KOPT-K1 (cell line): ENCODE data around the gene SMARCC1.
"Not testable (repeated sequence)": the region's sequence is repeated elsewhere in the genome, so short reads cannot be mapped to it uniquely, and the experiment has no call there.

Source experiments
- H3K27ac ChIP-seq: fragments of 200-600 bp; sonication (generic); 2 replicates; pipeline ENCODE4 v1.5.1; 2016; ENCODE audit warnings: antibody characterized with exemption, mild to moderate bottlenecking, low read depth, low read length; ENCODE audit not compliant: poor library complexity, severe bottlenecking
- H3K36me3 ChIP-seq: fragments of 200-600 bp; sonication (generic); 2 replicates; pipeline ENCODE4 v1.5.1; 2017; ENCODE audit warnings: antibody characterized with exemption, mild to moderate bottlenecking, low read length, moderate library complexity; ENCODE audit not compliant: insufficient read depth
- H3K9me3 ChIP-seq: fragments of 200-600 bp; sonication (generic); 2 replicates; pipeline ENCODE4 v1.5.1; 2017; ENCODE audit warnings: antibody characterized with exemption, low read length, mild to moderate bottlenecking; ENCODE audit not compliant: insufficient read depth, poor library complexity, severe bottlenecking

Gene SMARCC1

DNA sequence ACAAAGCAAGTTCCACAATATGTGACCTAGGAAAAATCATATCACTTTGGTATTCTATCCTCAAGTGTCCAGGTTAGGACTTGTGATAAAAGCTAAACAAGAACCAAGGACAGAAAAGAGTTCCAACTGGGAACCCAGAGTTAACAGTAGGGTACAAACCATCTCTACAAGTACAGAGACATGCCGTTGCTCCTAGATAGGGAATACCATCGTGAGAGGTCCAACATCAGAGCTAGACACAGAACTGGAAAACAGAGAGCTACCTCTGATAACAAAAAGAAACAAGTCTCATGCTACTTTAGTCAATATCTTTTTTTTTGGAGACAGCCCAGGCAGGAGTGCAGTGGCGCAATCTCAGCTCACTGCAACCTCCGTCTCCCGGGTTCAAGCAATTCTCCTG is 37.8 kb downstream of the SMARCC1 start:
- Histone ChIP-seq H3K27ac (no peak overlapping the region), H3K9me3 (no peaks in the 10 kb centered on the region), H3K36me3 (peaks cover 89% of the 10 kb centered on the region)

DNA sequence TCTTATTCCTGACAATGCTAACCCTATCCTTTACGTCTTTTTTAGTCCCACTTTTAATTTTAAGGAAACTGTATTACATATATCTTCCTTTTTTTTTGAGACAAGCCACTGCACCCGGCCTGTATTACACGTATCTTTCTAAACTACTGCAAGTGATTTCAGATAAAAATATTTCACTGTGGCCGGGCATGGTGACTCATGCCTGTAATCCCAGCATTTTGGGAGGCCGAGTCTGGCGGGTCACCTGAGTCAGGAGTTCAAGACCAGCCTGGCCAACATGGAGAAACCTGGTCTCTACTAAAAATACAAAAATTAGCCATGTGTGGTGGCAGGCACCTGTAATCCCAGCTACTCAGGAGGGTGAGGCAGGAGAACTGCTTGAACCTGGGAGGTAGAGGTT is 38.3 kb downstream of the SMARCC1 start:
- H3K36me3 ChIP-seq: peaks cover 94% of the 10 kb centered on the region
- H3K27ac ChIP-seq: not testable (repeated sequence)

DNA sequence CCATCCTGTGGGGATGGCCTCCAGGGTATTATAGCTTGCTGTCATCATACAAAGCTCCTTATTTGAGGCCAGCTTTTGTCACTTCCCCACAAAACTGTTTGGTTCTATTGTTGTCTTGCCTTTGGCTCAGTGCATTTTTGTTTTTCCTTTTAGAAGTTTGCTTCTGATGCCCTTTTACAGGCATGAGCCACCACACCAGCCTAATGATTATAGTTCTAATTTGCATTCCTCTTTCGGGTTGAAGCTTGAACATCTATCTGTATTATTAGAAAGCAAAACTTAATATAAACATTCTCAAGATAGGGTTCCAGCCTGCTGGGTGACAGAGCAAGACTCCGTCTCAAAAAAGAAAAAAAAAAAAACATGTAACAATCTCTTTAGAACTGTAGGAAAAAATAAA is 39.8 kb downstream of the SMARCC1 start:
- Histone ChIP-seq H3K36me3 (peaks cover 99% of the 10 kb centered on the region), H3K27ac (no peak overlapping the region), H3K9me3 (no peaks in the 10 kb centered on the region)

More for the DNA sequence above, 38.3 kb downstream of the SMARCC1 start:
- not testable (repeated sequence) for H3K9me3 ChIP-seq

DNA sequence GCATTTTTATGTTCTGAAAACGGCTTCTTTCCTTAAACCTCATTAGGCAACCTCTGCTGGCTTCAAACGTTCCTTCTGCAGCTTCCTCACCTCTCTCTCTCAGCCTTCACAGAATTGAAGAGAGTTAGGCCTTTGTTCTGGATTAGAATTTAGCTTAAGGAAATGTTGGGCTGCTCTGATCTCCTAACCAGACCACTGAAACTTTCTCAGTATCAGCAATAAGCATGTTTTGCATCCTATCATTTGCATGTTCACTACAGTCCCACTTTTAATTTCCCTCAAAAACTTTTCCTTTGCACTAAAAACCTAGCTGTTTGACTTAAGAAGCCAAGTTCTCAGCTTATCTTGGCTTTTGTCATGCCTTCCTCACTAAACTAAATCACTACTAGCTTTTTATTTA is 49.5 kb downstream of the SMARCC1 start:
- peaks cover 100% of the 10 kb centered on the region for H3K36me3 ChIP-seq
- H3K27ac ChIP-seq: no peak overlapping the region
- no peaks in the 10 kb centered on the region for H3K9me3 ChIP-seq

- Histone ChIP-seq H3K9me3 (no peaks in the 10 kb centered on the region), H3K36me3 (peaks cover 100% of the 10 kb centered on the region), H3K27ac (no peak overlapping the region)
Observed at GRCh38 chr3:47731061-47731460, 50.6 kb downstream of the SMARCC1 start.

DNA sequence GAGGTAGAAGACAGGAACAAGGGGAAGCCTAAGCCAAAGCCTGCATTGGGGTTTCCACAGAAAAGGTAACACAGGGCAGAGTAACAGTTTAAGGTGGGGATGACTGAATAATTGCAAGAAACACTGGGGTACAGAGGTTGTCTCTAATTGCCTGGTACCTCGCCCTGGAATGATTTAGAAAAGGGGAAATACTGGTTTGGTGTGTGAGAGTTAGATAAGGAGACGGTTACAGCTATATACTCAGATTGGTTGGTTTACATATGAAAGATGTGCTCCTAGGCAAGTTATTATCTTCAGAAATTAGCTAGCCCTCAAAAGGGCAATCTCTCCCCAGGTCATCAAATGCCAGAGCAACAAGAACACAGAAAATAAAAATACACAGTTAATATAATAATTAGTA is 58.8 kb downstream of the SMARCC1 start:
- H3K27ac ChIP-seq: no peak overlapping the region
- H3K36me3 ChIP-seq: peaks cover 93% of the 10 kb centered on the region
- no peaks in the 10 kb centered on the region for H3K9me3 ChIP-seq

DNA sequence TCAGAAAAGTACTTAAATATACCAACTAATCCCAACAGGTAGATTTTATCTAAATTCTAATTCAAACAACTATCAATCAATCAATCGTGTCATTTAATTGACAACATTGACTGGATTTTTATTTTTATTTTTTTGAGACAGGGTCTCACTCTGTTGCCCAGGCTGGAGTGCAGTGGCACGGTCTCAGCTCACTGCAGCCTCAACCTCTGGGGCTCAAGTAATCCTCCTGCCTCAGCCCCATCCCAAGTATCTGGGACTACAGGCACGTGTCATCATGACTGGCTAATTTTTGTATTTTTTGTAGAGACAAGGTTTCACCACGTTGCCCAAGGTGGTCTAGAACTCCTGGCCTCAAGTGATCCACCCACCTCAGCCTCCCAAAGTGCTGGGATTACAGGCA is 64.2 kb downstream of the SMARCC1 start:
- not testable (repeated sequence) for H3K9me3 ChIP-seq, H3K27ac ChIP-seq
- H3K36me3 ChIP-seq: peaks cover 96% of the 10 kb centered on the region

- H3K27ac ChIP-seq: no peak overlapping the region
- H3K9me3 ChIP-seq: no peaks in the 10 kb centered on the region
- peaks cover 96% of the 10 kb centered on the region for H3K36me3 ChIP-seq
Observed at GRCh38 chr3:47716656-47717055, 65.0 kb downstream of the SMARCC1 start.

- Histone ChIP-seq H3K9me3 (no peaks in the 10 kb centered on the region), H3K36me3 (peaks cover 96% of the 10 kb centered on the region), H3K27ac (no peak overlapping the region)
Observed at GRCh38 chr3:47715928-47716327, 65.8 kb downstream of the SMARCC1 start.

- Histone ChIP-seq H3K36me3 (peaks cover 96% of the 10 kb centered on the region), H3K27ac (no peak overlapping the region), H3K9me3 (no peaks in the 10 kb centered on the region)
Observed at GRCh38 chr3:47714606-47715005, 67.1 kb downstream of the SMARCC1 start.

DNA sequence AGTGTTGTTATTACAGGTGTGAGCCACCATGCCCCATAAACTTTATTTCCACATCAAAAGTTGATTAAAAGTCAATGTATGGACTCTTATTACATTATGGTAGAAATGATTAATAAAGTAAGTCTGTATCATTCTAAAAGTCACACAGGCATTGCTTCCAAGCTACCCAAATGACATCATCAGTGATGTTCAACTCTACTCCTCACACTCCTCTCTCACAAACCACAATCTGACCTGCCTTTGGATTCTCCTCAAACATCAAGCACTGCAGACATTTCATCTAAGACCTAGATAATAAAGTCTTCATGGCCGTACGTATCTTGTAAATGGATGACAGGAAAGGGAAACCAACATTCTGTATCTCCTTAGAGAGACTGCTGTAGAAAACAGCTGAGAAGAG is 68.0 kb downstream of the SMARCC1 start:
- peaks cover 97% of the 10 kb centered on the region for H3K36me3 ChIP-seq
- no peak overlapping the region for H3K27ac ChIP-seq

DNA sequence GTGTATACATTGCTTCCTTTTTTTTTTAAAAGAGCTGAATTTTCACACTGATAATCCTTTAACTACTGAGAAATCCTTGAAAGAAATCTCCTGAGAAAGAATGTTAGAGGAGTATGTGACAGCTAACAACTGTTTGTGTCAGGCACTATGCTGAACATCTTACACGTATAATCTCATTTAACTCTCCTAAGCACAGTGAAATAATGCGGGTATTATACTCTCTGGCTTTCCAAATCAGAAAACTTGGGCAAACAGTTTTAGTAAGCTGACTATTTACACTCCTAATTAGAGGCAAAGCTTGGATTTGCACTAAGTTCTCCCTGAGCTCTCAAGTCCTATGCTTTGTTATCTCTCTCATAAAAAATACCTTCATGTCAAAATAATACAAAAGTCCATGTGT is 69.3 kb downstream of the SMARCC1 start:
- H3K9me3 ChIP-seq: no peaks in the 10 kb centered on the region
- peaks cover 99% of the 10 kb centered on the region for H3K36me3 ChIP-seq
- no peak overlapping the region for H3K27ac ChIP-seq

More for the DNA sequence above, 68.0 kb downstream of the SMARCC1 start:
- no peaks in the 10 kb centered on the region for H3K9me3 ChIP-seq

- Histone ChIP-seq H3K36me3 (peaks cover 99% of the 10 kb centered on the region), H3K27ac (no peak overlapping the region), H3K9me3 (no peaks in the 10 kb centered on the region)
Observed at GRCh38 chr3:47711596-47711995, 70.1 kb downstream of the SMARCC1 start.

DNA sequence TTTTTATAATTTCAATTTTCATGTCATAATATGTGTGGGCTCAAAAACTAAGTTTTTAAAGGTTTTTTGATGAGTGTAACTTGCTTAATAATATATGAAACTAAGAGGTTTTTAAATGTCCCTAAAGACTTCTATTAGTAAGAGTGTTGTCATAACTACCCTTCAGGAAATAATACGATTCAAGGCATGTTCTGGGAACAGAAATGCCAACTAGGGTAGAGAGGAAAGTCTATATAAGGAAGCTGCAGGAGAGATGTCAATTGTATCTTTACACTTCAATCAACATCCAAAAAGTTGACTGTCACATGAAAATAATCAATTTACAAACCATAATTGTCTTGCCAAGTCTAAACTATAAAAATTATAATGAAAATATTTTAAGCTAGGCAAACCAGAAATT is 76.3 kb downstream of the SMARCC1 start:
- no peaks in the 10 kb centered on the region for H3K9me3 ChIP-seq
- peaks cover 100% of the 10 kb centered on the region for H3K36me3 ChIP-seq
- no peak overlapping the region for H3K27ac ChIP-seq

DNA sequence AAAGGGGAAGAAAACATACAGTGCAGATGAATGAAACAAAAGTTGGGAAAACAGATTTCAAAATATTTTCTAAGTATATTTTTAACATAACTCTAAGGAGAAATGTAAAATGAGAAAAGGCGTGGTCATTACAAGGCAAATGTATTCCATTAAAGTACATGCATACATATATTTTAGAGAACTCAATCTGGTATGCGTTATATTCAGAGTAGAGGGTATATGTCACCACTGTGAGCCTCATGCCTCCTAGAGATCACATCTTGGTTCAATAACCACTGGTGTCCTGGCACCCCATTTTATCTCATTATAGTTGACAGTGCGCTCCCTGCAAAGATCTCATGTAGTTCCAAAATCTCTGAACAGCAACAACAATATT is 77.5 kb downstream of the SMARCC1 start:
- no peaks in the 10 kb centered on the region for H3K9me3 ChIP-seq
- no peak overlapping the region for H3K27ac ChIP-seq
- peaks cover 100% of the 10 kb centered on the region for H3K36me3 ChIP-seq

DNA sequence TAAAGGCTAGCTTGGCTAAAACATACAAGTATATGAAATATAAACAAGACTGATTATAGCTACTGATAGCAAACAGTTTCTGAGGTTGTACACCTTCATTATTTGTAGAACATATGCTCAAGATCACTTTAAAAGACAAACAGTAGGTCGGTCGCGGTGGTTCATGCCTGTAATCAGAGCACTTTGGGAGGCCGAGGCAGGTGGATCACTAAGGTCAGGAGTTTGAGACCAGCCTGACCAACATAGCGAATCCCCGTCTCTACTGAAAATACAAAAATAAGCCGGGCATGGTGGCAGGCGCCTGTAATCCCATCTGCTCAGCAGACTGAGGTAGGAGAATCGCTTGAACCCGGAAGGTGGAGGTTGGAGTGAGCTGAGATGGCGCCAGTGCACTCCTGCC is 80.3 kb downstream of the SMARCC1 start:
- Histone ChIP-seq H3K9me3 (no peaks in the 10 kb centered on the region), H3K36me3 (peaks cover 100% of the 10 kb centered on the region), H3K27ac (no peak overlapping the region)

DNA sequence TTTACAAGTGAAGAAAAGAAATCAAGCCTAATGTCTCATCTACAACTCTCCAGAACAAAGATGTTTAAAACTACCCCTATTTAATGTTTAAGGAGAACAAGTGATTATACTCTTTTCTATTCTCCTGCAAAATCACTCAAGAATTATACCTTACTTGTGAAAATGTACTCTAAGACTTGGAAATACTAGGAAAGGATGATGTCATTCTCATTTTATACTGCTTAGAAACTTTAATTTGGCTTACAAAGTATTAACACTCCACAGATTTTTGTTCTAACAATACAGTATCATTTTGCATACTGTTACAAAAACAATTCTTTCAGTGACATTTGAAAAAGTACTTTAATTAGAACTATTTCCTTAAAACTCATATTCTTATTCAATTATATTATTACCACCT is 89.5 kb downstream of the SMARCC1 start:
- H3K27ac ChIP-seq: no peak overlapping the region
- H3K9me3 ChIP-seq: no peaks in the 10 kb centered on the region
- peaks cover 99% of the 10 kb centered on the region for H3K36me3 ChIP-seq
